DOHH2 (cell line): ENCODE data around the gene SLC9A9.

ENCODE experiments used
- CTCF ChIP-seq: fragments of 200-600 bp; sonication (generic); IDR thresholded peaks from one replicate; pipeline ENCODE4 v1.5.1; 2014; ENCODE audit warnings: antibody characterized with exemption, mild to moderate bottlenecking, low read depth, low read length; ENCODE audit not compliant: poor library complexity, severe bottlenecking
- EZH2phosphoT487 ChIP-seq: fragments of 200-600 bp; sonication (generic); IDR thresholded peaks from 2 replicates; pipeline ENCODE4 v1.6.1; 2017; ENCODE audit warnings: borderline replicate concordance, mild to moderate bottlenecking, antibody characterized with exemption, low read length, moderate library complexity, mixed read lengths

GRCh38 chr3:143360244-143360643 is 488.0 kb downstream of the SLC9A9 start:
- TF ChIP-seq CTCF: no peak
- TF ChIP-seq EZH2phosphoT487: no peak
